NCI-H1105 (cell line): ENCODE measurements around the gene TMC1.
"Not testable (repeated sequence)": the region's sequence is repeated elsewhere in the genome, so short reads cannot be mapped to it uniquely, and the experiment has no call there.

Source experiments
- DNase-seq: peaks from one replicate; lab custom pipeline; 2025; lab: John Stamatoyannopoulos, UW

Gene TMC1

GRCh38 chr9:72769546-72769945 is 248.1 kb downstream of the TMC1 start:
- DNase-seq = no peak

- no peak for DNase-seq
These were observed 251.3 kb downstream of the TMC1 start for GRCh38 chr9:72772661-72773060.

GRCh38 chr9:72773570-72773969 is 252.2 kb downstream of the TMC1 start:
- no peak for DNase-seq

GRCh38 chr9:72775570-72775969 is 254.2 kb downstream of the TMC1 start:
- DNase-seq = no peak

GRCh38 chr9:72779614-72780013 is 258.2 kb downstream of the TMC1 start:
- DNase-seq = no peak

- DNase-seq = no peak
These were observed 265.5 kb downstream of the TMC1 start for GRCh38 chr9:72786948-72787347.

- no peak for DNase-seq
These were observed 267.7 kb downstream of the TMC1 start for GRCh38 chr9:72788966-72789735.

- DNase-seq = no peak
These were observed 268.5 kb downstream of the TMC1 start for GRCh38 chr9:72789885-72790284.

GRCh38 chr9:72790989-72791388 is 269.6 kb downstream of the TMC1 start:
- no peak for DNase-seq

- DNase-seq = no peak
These were observed 270.0 kb downstream of the TMC1 start for GRCh38 chr9:72791436-72791835.

- no peak for DNase-seq
These were observed 273.5 kb downstream of the TMC1 start for GRCh38 chr9:72794946-72795345.

- no peak for DNase-seq
These were observed 279.1 kb downstream of the TMC1 start for GRCh38 chr9:72800328-72800994.

- no peak for DNase-seq
These were observed 283.8 kb downstream of the TMC1 start for GRCh38 chr9:72805238-72805637.

- DNase-seq = not testable (repeated sequence)
These were observed 285.0 kb downstream of the TMC1 start for GRCh38 chr9:72806313-72806809.

GRCh38 chr9:72807765-72808445 is 286.5 kb downstream of the TMC1 start:
- no peak for DNase-seq

GRCh38 chr9:72808446-72808768 is 287.0 kb downstream of the TMC1 start:
- DNase-seq = no peak

- no peak for DNase-seq
These were observed 288.2 kb downstream of the TMC1 start for GRCh38 chr9:72809586-72809985.

- DNase-seq = no peak
These were observed 291.2 kb downstream of the TMC1 start for GRCh38 chr9:72812559-72813111.

GRCh38 chr9:72813544-72813943 is 292.1 kb downstream of the TMC1 start:
- no peak for DNase-seq

- DNase-seq = no peak
These were observed 292.7 kb downstream of the TMC1 start for GRCh38 chr9:72814083-72814597.

GRCh38 chr9:72816666-72817065 is 295.3 kb downstream of the TMC1 start:
- DNase-seq = no peak

- DNase-seq = no peak
These were observed 296.0 kb downstream of the TMC1 start for GRCh38 chr9:72817413-72817812.
